ENCODE results near the gene FAM9C.
A peak's percentile ranks its signal among the peaks of the same experiment; 100 is the strongest.

FAM9C gene

GRCh38 chrX:13043938-13044337, 482 bp downstream of the FAM9C start:
- TF ChIP-seq ZC3H10 (CRISPR knock-in tag; IDR thresholded peaks at IDR 0.05), result no peak
- no peak for TF ChIP-seq ARNTL (CRISPR knock-in tag; IDR thresholded peaks at IDR 0.05; ENCODE audit: borderline replicate concordance, low read depth)
- TF ChIP-seq ESRRG (CRISPR knock-in tag; IDR thresholded peaks at IDR 0.05), result no peak
- no peak for ATAC-seq

- ATAC-seq, result no peak
- no peak for TF ChIP-seq CSRNP3 (CRISPR knock-in tag; IDR thresholded peaks at IDR 0.05)
- no peak for TF ChIP-seq TCF4 (CRISPR knock-in tag; IDR thresholded peaks at IDR 0.05; ENCODE audit: borderline replicate concordance)
- TF ChIP-seq GLIS3 (CRISPR knock-in tag; IDR thresholded peaks at IDR 0.05), result no peak
- no peak for TF ChIP-seq ESRRG (CRISPR knock-in tag; IDR thresholded peaks at IDR 0.05)
- no peak for TF ChIP-seq ARNTL (CRISPR knock-in tag; IDR thresholded peaks at IDR 0.05; ENCODE audit: borderline replicate concordance, low read depth)
- no peak for TF ChIP-seq TOX (CRISPR knock-in tag; IDR thresholded peaks at IDR 0.05; ENCODE audit: borderline replicate concordance)
- no peak for TF ChIP-seq ISL1 (CRISPR knock-in tag; IDR thresholded peaks at IDR 0.05)
- TF ChIP-seq RARB (CRISPR knock-in tag; IDR thresholded peaks at IDR 0.05), result no peak
- no peak for TF ChIP-seq ZNF8 (CRISPR knock-in tag; IDR thresholded peaks at IDR 0.05)
- TF ChIP-seq, protein P1, sequence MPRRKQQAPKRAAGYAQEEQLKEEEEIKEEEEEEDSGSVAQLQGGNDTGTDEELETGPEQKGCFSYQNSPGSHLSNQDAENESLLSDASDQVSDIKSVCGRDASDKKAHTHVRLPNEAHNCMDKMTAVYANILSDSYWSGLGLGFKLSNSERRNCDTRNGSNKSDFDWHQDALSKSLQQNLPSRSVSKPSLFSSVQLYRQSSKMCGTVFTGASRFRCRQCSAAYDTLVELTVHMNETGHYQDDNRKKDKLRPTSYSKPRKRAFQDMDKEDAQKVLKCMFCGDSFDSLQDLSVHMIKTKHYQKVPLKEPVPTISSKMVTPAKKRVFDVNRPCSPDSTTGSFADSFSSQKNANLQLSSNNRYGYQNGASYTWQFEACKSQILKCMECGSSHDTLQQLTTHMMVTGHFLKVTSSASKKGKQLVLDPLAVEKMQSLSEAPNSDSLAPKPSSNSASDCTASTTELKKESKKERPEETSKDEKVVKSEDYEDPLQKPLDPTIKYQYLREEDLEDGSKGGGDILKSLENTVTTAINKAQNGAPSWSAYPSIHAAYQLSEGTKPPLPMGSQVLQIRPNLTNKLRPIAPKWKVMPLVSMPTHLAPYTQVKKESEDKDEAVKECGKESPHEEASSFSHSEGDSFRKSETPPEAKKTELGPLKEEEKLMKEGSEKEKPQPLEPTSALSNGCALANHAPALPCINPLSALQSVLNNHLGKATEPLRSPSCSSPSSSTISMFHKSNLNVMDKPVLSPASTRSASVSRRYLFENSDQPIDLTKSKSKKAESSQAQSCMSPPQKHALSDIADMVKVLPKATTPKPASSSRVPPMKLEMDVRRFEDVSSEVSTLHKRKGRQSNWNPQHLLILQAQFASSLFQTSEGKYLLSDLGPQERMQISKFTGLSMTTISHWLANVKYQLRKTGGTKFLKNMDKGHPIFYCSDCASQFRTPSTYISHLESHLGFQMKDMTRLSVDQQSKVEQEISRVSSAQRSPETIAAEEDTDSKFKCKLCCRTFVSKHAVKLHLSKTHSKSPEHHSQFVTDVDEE (CRISPR knock-in tag; IDR thresholded peaks at IDR 0.05), result no peak
- no peak for TF ChIP-seq ZFP30 (CRISPR knock-in tag; IDR thresholded peaks at IDR 0.05)
- TF ChIP-seq, protein P2, sequence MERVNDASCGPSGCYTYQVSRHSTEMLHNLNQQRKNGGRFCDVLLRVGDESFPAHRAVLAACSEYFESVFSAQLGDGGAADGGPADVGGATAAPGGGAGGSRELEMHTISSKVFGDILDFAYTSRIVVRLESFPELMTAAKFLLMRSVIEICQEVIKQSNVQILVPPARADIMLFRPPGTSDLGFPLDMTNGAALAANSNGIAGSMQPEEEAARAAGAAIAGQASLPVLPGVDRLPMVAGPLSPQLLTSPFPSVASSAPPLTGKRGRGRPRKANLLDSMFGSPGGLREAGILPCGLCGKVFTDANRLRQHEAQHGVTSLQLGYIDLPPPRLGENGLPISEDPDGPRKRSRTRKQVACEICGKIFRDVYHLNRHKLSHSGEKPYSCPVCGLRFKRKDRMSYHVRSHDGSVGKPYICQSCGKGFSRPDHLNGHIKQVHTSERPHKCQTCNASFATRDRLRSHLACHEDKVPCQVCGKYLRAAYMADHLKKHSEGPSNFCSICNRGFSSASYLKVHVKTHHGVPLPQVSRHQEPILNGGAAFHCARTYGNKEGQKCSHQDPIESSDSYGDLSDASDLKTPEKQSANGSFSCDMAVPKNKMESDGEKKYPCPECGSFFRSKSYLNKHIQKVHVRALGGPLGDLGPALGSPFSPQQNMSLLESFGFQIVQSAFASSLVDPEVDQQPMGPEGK (CRISPR knock-in tag; IDR thresholded peaks at IDR 0.05; ENCODE audit: borderline replicate concordance), result no peak
- TF ChIP-seq, protein P3, sequence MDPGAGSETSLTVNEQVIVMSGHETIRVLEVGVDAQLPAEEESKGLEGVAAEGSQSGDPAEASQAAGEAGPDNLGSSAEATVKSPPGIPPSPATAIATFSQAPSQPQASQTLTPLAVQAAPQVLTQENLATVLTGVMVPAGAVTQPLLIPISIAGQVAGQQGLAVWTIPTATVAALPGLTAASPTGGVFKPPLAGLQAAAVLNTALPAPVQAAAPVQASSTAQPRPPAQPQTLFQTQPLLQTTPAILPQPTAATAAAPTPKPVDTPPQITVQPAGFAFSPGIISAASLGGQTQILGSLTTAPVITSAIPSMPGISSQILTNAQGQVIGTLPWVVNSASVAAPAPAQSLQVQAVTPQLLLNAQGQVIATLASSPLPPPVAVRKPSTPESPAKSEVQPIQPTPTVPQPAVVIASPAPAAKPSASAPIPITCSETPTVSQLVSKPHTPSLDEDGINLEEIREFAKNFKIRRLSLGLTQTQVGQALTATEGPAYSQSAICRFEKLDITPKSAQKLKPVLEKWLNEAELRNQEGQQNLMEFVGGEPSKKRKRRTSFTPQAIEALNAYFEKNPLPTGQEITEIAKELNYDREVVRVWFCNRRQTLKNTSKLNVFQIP (CRISPR knock-in tag; IDR thresholded peaks at IDR 0.05; ENCODE audit: borderline replicate concordance, low read depth), result no peak
- no peak for TF ChIP-seq CSDC2 (CRISPR knock-in tag; IDR thresholded peaks at IDR 0.05)
- no peak for TF ChIP-seq SNAI2 (CRISPR knock-in tag; IDR thresholded peaks at IDR 0.05)
- no peak for TF ChIP-seq BACH2 (CRISPR knock-in tag; IDR thresholded peaks at IDR 0.05; ENCODE audit: borderline replicate concordance)
- TF ChIP-seq ZC3H10 (CRISPR knock-in tag; IDR thresholded peaks at IDR 0.05), result no peak
- TF ChIP-seq PPARA (CRISPR knock-in tag; IDR thresholded peaks at IDR 0.05; ENCODE audit: borderline replicate concordance), result no peak
- no peak for TF ChIP-seq CREB5 (CRISPR knock-in tag; IDR thresholded peaks at IDR 0.05; ENCODE audit: low read depth)
Measured at GRCh38 chrX:13043138-13043537, 1.3 kb downstream of the FAM9C start.

- no peak for TF ChIP-seq ZFP30 (CRISPR knock-in tag; IDR thresholded peaks at IDR 0.05)
- ATAC-seq, result no peak
Measured at GRCh38 chrX:13036896-13037295, 7.5 kb downstream of the FAM9C start.

GRCh38 chrX:13033193-13033592, 11.2 kb downstream of the FAM9C start:
- peak; percentile 33; the same call in 2 of the 3 replicates for ATAC-seq

More at GRCh38 chrX:13033193-13033592, 11.2 kb downstream of the FAM9C start:
- TF ChIP-seq ZC3H10 (CRISPR knock-in tag; IDR thresholded peaks at IDR 0.05) (no peak), ZFP3 (CRISPR knock-in tag; IDR thresholded peaks at IDR 0.05) (no peak), CSRNP3 (CRISPR knock-in tag; IDR thresholded peaks at IDR 0.05) (no peak)
- TF ChIP-seq, protein P2 (CRISPR knock-in tag; IDR thresholded peaks at IDR 0.05; ENCODE audit: borderline replicate concordance), result no peak
